IMR-90 (cell line): ENCODE results near the gene MAJIN. TPM values are rescaled to one million over a fixed set of nuclear protein-coding genes. Genes with fewer than 3 reads are reported as not detected.

ENCODE experiments used
- ATAC-seq: fragments of 200-7000 bp; cut with Tn5 transposase; 2 replicates; pipeline ENCODE4 v1.9.1; 2020; ENCODE audit warnings: low read depth, mild to moderate bottlenecking, moderate library complexity
- BruUV-seq: library from RNA; stranded (reverse); fragments of 400-500 nt; replicated peaks from 2 replicates; lab custom pipeline; 2021; lab: Mats Ljungman, UMichigan
- CTCF ChIA-PET: fragments of 300-600 bp; formaldehyde crosslinking; extraction: SDS; loops from one replicate; lab custom pipeline; 2021; ENCODE audit warnings: antibody characterized with exemption; lab: Yijun Ruan, JAX
- POLR2A ChIA-PET: fragments of 300-600 bp; sonication (Branson Sonifier 250); formaldehyde crosslinking; loops from one replicate; lab custom pipeline; 2022; ENCODE audit warnings: antibody characterized with exemption; ENCODE audit not compliant: unreplicated experiment; lab: Charles Lee
- DNase-seq: peaks from one replicate; pipeline ENCODE4 v3.0.0; 2013
- H2AFZ ChIP-seq: replicated peaks from 2 replicates; pipeline ENCODE3; 2013; ENCODE audit warnings: low read length, mild to moderate bottlenecking; ENCODE audit not compliant: poor library complexity
- H2AK5ac ChIP-seq: 2 replicates; pipeline ENCODE4 v1.6.1; 2013; ENCODE audit warnings: low read depth, low read length, inconsistent platforms
- H2AK9ac ChIP-seq: replicated peaks from 2 replicates; pipeline ENCODE3; 2013; ENCODE audit warnings: mild to moderate bottlenecking, low read depth, low read length, moderate library complexity; ENCODE audit not compliant: poor library complexity
- H2BK120ac ChIP-seq: 2 replicates; pipeline ENCODE4 v1.6.1; 2013; ENCODE audit warnings: low read depth, low read length, inconsistent platforms
- H2BK15ac ChIP-seq: 3 replicates; pipeline ENCODE4 v1.6.1; 2013; ENCODE audit warnings: low read depth, low read length, inconsistent platforms
- H2BK20ac ChIP-seq: 2 replicates; pipeline ENCODE4 v1.6.1; 2013; ENCODE audit warnings: low read depth, mild to moderate bottlenecking, inconsistent platforms, low read length, moderate library complexity
- H2BK5ac ChIP-seq: 2 replicates; pipeline ENCODE4 v1.6.1; 2013; ENCODE audit warnings: mild to moderate bottlenecking, low read depth, low read length, inconsistent platforms; ENCODE audit not compliant: poor library complexity, severe bottlenecking
- H3K14ac ChIP-seq: replicated peaks from 2 replicates; pipeline ENCODE4 v1.6.1; 2013; ENCODE audit warnings: low read depth, low read length, inconsistent platforms
- H3K18ac ChIP-seq: 2 replicates; pipeline ENCODE4 v1.6.1; 2013; ENCODE audit warnings: low read depth, low read length, control low read depth
- H3K23ac ChIP-seq: 2 replicates; pipeline ENCODE4 v1.6.1; 2013; ENCODE audit warnings: low read depth, low read length, inconsistent platforms
- H3K27ac ChIP-seq: 2 replicates; pipeline ENCODE4 v1.5.1; 2013; ENCODE audit warnings: mild to moderate bottlenecking, control low read depth, low read length; ENCODE audit not compliant: insufficient read depth
- H3K27me3 ChIP-seq: 2 replicates; pipeline ENCODE4 v1.6.1; 2013; ENCODE audit warnings: low read length; ENCODE audit not compliant: control insufficient read depth, insufficient read depth
- H3K36me3 ChIP-seq: 2 replicates; pipeline ENCODE4 v1.6.1; 2013; ENCODE audit warnings: low read length, mixed read lengths; ENCODE audit not compliant: control insufficient read depth, insufficient read depth
- H3K4ac ChIP-seq: 2 replicates; pipeline ENCODE4 v1.6.1; 2013; ENCODE audit warnings: low read depth, low read length, inconsistent platforms
- H3K4me1 ChIP-seq: 2 replicates; pipeline ENCODE4 v1.6.1; 2013; ENCODE audit warnings: low read length, mixed read lengths; ENCODE audit not compliant: control insufficient read depth, insufficient read depth
- H3K4me2 ChIP-seq: 2 replicates; pipeline ENCODE4 v1.6.1; 2013; ENCODE audit warnings: low read depth, mild to moderate bottlenecking, control low read depth, low read length, moderate library complexity
- H3K4me3 ChIP-seq: 2 replicates; pipeline ENCODE4 v1.5.1; 2013; ENCODE audit warnings: low read depth, mild to moderate bottlenecking, control low read depth, low read length, moderate library complexity; ENCODE audit not compliant: insufficient read depth
- H3K56ac ChIP-seq: 2 replicates; pipeline ENCODE4 v1.6.1; 2013; ENCODE audit warnings: low read length, inconsistent platforms; ENCODE audit not compliant: insufficient read depth; ENCODE audit errors: extremely low read depth
- H3K79me1 ChIP-seq, 2 experiments: 2 replicates each; pipeline ENCODE4 v1.6.1; 2013; ENCODE audit warnings: low read length in 2 of 2, inconsistent platforms in 1 of 2, low read depth in 1 of 2
- H3K9ac ChIP-seq: 2 replicates; pipeline ENCODE4 v1.6.1; 2013; ENCODE audit warnings: low read depth, low read length, control low read depth
- H3K9me1 ChIP-seq: 2 replicates; pipeline ENCODE4 v1.6.1; 2013; ENCODE audit warnings: low read length, inconsistent platforms; ENCODE audit not compliant: insufficient read depth
- H3K9me3 ChIP-seq: 2 replicates; pipeline ENCODE4 v1.6.1; 2013; ENCODE audit warnings: low read length; ENCODE audit not compliant: control insufficient read depth, insufficient read depth
- H4K20me1 ChIP-seq: 2 replicates; pipeline ENCODE4 v1.6.1; 2013; ENCODE audit warnings: low read length, inconsistent platforms; ENCODE audit not compliant: insufficient read depth
- H4K5ac ChIP-seq: 2 replicates; pipeline ENCODE4 v1.6.1; 2013; ENCODE audit warnings: mild to moderate bottlenecking, low read depth, low read length, control low read depth
- H4K8ac ChIP-seq, 2 experiments: 2 replicates each; pipeline ENCODE4 v1.6.1; 2013; ENCODE audit warnings: low read depth in 2 of 2, low read length in 2 of 2, control low read depth in 1 of 2, inconsistent platforms in 1 of 2
- H4K91ac ChIP-seq: 2 replicates; pipeline ENCODE4 v1.6.1; 2013; ENCODE audit warnings: low read depth, low read length, inconsistent platforms; ENCODE audit not compliant: insufficient read depth
- ELK1 ChIP-seq: fragments of 150-350 bp; IDR thresholded peaks from 2 replicates; pipeline ENCODE4 v1.6.1; 2016; ENCODE audit warnings: low read depth, mild to moderate bottlenecking, low read length, moderate library complexity, borderline replicate concordance
- MXI1 ChIP-seq: IDR thresholded peaks from 2 replicates; pipeline ENCODE4 v1.6.1; 2012; ENCODE audit warnings: low read depth, mild to moderate bottlenecking, low read length, moderate library complexity, borderline replicate concordance
- RCOR1 ChIP-seq: IDR thresholded peaks from 2 replicates; pipeline ENCODE4 v1.6.1; 2012; ENCODE audit warnings: mild to moderate bottlenecking, low read length, improper control_type of control experiment; ENCODE audit not compliant: insufficient replicate concordance
- RFX5 ChIP-seq: IDR thresholded peaks from 2 replicates; pipeline ENCODE4 v1.8.0; 2012; ENCODE audit warnings: low read depth, mild to moderate bottlenecking, low read length, moderate library complexity
- SMC3 ChIP-seq: fragments of 150-350 bp; IDR thresholded peaks from 2 replicates; pipeline ENCODE4 v1.6.1; 2016; ENCODE audit warnings: low read depth, mild to moderate bottlenecking, antibody characterized with exemption, low read length, moderate library complexity
- WGBS, 2 experiments: methylation state at CpG; one replicate each; pipeline versions ENCODE4 v1.1.5 to v1.1.7; 2013; ENCODE audit warnings: missing lambda C conversion rate in 2 of 2; ENCODE audit not compliant: insufficient read length in 1 of 2; ENCODE audit errors: extremely low coverage in 2 of 2; 5-methylcytosine and 5-hydroxymethylcytosine counted together
- dilution Hi-C: fragments of 300-500 bp; cut with HindIII; formaldehyde crosslinking; loops from one replicate; pipeline ENCODE4 v1.14.3; 2018; ENCODE audit warnings: low sequenced_read_pairs; ENCODE audit not compliant: unreplicated experiment
- in situ Hi-C: fragments of 300-500 bp; cut with MboI; formaldehyde crosslinking; loops from 3 replicates; pipeline ENCODE4 v1.14.3; 2019; ENCODE audit warnings: low sequenced_read_pairs, inconsistent platforms, mixed read lengths
- intact Hi-C: fragments of 100-400 bp; cut with micrococcal nuclease; formaldehyde crosslinking; loops from 2 replicates; pipeline ENCODE4 v1.10.0; 2022
- polyA plus RNA-seq, 3 experiments: library from polyadenylated mRNA; depleted of rRNA; stranded (reverse); fragments of >200 nt; gene quantifications; 2 replicates each; pipeline ENCODE4 v1.2.3, GENCODE V29; 2012; ENCODE audit warnings: low replicate concordance in 1 of 3
- total RNA-seq: library from RNA; depleted of rRNA; stranded (reverse); fragments of >200 nt; gene quantifications from 2 replicates; pipeline ENCODE4 v1.2.3, GENCODE V29; 2012
- TF ChIP-seq, protein P1 (sequence below): fragments of 150-350 bp; IDR thresholded peaks from 2 replicates; pipeline ENCODE4 v1.6.1; 2017; ENCODE audit warnings: mild to moderate bottlenecking, antibody characterized with exemption, low read length, low read depth

MAJIN gene
- total and polyA plus RNA-seq, 2 of the 4 experiments (the other 2 are of a cell fraction): not detected

GRCh38 chr11:64892411-64892831, 79.5 kb downstream of the MAJIN start:
- Histone ChIP-seq H3K4me3 (no peak overlapping the region), H3K9me3 (no peaks in the 10 kb centered on the region), H2AK5ac (0 out of 2 replicates have a peak overlapping the region, but pooled peaks have one; percentile 26), H2BK120ac (no peak overlapping the region), H2AFZ (no peak overlapping the region), H4K91ac (no peak overlapping the region), H3K4me2 (no peak overlapping the region), H3K36me3 (peaks cover 12% of the 10 kb centered on the region; the same call in 1 of the 2 replicates), H3K18ac (no peak overlapping the region), H2AK9ac (no peak overlapping the region), H3K9ac (no peak overlapping the region), H4K20me1 (peaks cover 4% of the 10 kb centered on the region; the same call in 1 of the 2 replicates), H2BK20ac (no peak overlapping the region), H2BK15ac (no peak overlapping the region), H3K14ac (no peak overlapping the region), H2BK5ac (no peak overlapping the region), H3K27me3 (no peaks in the 10 kb centered on the region), H4K5ac (no peak overlapping the region), H3K4ac (no peak overlapping the region), H4K8ac (no peak overlapping the region), H3K23ac (no peak overlapping the region), H3K79me1 (peaks cover 0 to 3% of the 10 kb centered on the region in 2 experiments; a peak in 1 of 4 replicates), H3K27ac (no peak overlapping the region), H3K56ac (no peak overlapping the region), H3K9me1 (0 out of 2 replicates have a peak, but pooled peaks cover 3% of the 10 kb centered on the region), H3K4me1 (peaks cover 5% of the 10 kb centered on the region; the same call in 1 of the 2 replicates)
- in situ Hi-C loops: loop anchor here (5.0 kb wide), 1 partner anchor 45 kb away; no protein-coding TSS in a partner anchor
- 85% methylated on average over 8 of the region's 11 CpGs; no CpG with 5 or more reads in 1 of the 2 experiments for WGBS, 2 experiments
- dilution Hi-C loops: no loop called here
- ChIA-PET POLR2A (no interaction called here), CTCF (no interaction called here)
- TF ChIP-seq SMC3 (no peak), ELK1 (no peak), MXI1 (no peak), RFX5 (no peak), RCOR1 (no peak)
- TF ChIP-seq, protein P1, sequence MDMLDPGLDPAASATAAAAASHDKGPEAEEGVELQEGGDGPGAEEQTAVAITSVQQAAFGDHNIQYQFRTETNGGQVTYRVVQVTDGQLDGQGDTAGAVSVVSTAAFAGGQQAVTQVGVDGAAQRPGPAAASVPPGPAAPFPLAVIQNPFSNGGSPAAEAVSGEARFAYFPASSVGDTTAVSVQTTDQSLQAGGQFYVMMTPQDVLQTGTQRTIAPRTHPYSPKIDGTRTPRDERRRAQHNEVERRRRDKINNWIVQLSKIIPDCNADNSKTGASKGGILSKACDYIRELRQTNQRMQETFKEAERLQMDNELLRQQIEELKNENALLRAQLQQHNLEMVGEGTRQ: no peak
- ATAC-seq: no peak
- BruUV-seq: no TSS peak
- intact Hi-C loops: no loop called here
- DNase-seq: no peak
